AG08396 (cell line): ENCODE measurements around the gene LRP1.

Source experiments
- DNase-seq: peaks from one replicate; pipeline ENCODE4 v3.0.0; 2012; ENCODE audit warnings: low spot score, mixed read lengths

LRP1 gene

DNA sequence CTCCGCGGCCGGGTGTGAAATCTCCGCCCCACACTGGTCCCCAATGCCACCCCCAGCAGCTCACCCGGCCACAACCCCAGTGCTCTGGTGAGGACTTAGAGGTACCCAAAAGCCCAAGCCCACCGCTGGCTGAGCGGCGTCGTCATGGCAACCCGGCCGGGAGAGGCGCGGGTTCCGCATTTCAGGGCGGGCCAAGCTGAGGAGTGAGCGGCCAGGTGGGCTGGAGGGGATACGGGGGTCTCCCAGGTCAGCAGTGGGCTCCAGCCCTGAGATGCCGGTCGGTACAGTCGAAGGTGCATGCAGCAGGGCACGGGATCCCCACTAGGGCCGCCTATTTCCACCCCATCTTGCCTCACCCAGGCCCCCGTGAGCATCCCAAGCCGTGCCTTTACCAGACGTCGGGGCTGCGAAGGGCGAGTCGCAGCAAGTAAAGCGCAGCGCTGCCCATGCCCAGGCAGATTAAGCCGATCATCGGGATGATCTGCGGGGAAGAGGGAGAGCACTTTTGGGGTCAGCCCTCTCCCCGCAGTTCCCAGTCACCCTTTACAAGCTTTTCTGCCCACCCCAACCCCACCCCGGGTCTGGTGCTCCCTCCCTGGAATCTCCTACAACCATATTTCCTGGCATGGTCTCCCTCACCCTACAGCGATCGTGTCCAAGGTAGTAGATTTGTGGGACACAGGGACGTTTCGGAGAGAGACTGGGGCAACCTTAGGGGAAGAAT, 108.1 kb downstream of the LRP1 start:
- DNase-seq, result no peak

DNA sequence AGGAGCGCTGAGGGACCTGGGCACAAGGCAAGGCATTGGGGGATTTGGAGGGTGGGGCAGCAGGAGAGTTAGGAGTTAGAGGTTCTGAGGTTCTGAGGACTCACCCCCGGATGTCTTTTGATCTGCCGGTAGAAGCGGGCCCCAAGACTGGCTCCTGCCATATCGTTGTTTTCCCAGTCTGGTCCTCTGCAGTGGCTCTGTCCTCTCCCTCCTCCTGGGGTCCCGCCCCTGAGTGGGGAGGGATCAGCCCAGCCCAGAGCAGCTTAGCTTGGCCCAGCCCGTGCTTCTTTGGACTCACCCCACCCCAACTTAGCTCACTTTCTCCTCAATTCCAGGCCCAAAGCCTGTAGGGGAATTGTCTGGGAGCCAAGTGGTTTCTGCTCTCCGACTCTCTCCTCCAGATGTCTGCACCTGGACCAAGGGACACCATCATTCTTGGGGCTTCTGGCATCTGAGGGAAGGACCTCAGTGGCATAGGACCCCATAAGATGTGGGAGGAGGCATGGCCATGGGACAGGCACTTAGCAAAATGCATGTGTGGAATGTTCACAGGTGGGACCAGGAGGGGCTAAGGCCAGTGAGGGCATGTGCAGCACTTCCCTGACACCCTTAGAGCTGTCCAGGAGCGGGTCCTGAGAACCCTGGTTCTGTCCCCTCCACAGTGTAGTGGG, 108.8 kb downstream of the LRP1 start:
- peak; percentile 16 for DNase-seq

DNA sequence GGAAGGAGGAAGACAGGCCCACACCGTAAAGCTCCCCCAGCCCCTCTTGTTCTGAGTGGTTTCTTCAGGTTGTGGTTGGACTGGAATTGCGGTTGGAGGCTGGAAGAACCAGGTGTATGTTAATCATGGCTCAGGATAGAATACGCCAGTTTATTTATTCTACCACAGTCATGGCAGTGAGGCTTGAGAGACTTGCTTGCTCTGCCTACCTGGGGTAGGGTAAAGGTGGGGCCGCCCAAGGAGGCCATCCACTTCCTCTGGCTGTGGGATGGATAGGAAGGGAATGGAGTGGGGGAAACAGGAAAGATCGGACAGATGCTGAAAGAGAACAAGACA, 109.3 kb downstream of the LRP1 start:
- DNase-seq, result no peak

DNA sequence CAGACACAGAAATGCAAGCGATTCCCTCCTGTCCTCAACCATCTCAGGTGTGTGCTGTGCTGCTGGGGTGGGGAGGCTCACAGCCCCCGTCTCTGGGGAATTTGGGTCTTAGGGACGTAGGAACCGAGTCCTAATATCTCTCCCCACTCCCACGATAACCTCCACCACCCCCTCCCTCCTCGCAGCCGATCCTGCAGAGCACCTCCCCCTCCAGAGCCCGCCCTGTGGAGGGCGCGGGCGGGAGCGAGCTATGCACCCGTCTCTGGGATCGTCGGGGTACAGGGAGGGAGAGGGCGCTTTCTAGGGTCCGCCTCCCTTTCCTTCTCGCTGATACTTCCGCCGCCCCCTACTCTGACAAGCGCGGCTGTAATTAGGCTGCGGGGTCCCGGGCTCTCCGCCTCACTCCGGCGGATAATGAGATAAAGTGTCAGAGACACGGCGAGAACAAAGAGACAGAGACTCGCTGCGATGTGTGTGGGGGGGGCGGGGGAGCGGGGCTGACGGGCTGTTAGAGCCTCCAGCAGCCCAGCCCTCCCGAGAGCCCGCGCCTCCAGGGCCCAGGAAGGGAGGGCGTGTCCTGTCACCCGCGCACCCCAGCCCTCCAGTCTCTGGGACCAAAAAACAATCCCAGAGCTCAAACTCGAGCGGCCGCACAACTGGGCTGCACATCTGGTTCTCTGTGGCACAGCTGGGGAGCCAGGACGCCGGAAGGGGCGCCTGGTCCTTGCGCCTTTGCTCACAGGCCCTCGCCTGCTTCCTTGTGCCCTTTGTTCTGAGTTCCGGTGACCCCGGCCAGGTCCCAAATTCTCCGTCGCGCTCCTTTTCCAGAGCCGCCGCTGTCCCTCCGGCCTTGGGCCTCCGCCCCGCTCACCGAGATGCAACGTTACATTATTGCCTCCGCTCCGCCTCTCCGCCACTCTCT, 109.9 kb downstream of the LRP1 start:
- peak; percentile 39 for DNase-seq

DNA sequence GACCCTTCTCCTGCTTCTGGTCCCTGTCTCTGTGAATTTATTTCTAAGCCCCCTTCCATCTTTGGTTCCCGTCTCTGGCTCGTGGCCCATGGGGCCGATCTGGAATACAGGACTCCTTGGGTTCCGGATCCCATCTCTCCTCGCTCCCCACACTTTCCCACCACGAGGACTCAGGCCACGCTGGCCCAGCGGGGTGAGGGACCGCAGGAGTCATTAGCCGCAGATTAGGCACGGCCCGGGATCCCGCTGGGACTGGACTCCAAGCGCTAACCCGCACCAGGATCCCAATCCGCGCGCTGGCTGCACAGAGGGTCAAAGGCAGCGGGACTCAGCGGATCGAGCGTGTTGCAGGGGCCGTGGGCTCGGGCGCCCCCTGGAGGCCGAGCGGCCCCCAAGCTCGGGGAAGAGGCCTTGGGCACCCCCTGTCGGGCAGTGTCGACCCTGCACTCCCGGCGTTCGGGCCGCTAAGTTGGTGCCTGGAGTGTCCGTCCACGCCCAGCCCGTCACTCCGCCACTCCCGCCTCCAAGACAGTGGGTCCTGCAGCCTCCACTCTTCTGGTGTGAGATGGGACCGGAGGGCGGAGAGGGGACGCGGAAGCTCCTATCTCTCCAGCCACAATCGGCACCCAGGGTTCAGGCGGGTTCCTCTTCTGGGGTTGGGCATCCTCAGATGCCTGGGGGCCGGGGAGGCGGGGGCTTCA, 110.7 kb downstream of the LRP1 start:
- DNase-seq, result peak; percentile 96

DNA sequence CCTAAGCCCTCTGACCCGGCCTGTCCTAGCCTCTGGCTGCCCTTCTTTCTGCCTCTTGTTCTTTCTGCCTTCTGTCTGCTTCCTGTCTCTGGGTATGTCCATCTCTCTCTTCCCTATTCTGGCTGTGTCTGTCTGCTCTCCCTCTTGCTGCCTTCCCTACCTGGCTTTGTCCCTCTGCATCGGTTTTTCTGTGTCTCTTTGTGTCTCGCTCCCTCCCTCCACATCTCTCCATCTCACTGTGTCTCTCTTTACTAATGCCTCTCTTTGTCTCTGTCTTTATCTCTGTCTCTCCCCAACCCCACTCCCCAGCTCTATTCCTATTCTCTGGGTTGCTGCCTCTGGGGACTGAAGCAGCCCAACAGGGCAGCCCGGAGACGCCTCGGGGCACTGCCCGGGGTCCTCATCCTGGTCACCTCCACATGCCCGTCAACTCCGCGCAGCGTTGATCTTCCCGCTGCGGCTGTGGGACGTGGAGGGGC, 111.3 kb downstream of the LRP1 start:
- DNase-seq, result peak; percentile 23

DNA sequence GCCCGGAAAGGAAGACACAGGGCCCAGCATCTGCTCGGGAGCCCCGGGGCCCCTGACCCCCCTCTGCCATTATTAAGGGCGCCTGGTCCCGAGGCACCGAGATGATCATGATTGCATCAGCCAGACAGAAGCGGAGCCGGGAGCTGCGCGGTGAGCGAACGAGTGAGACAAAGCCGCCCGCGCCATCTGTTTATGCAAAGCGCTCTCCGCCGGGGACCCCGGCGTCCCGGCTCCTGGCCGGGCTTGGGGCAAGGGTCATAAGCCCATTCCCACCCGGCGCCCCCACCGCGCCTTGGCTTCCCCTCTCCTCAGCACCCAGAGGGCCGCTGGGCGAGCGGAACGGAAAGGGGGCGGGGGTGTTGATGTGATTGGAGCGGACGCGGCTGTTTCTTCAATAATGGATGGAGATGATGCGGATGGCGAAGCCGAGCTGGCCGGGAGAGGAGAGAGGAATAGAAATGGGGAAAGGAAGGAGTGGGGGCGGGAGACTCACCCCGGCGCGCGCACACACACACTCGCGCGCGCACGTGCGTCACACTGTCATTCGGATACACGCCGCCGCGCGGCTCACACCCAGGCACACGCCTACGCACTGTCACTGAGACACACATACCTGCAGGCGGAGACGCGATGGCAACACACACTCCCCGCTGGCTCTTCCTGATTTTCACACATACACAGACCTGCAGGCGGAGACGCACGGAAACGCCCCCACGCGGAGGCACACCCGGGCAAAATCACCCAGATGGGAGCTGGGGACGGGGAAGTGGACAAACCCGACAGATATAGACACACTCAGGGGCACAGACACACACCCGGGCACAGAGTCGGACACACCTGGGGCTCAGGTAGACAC, 112.0 kb downstream of the LRP1 start:
- peak; percentile 75 for DNase-seq

DNA sequence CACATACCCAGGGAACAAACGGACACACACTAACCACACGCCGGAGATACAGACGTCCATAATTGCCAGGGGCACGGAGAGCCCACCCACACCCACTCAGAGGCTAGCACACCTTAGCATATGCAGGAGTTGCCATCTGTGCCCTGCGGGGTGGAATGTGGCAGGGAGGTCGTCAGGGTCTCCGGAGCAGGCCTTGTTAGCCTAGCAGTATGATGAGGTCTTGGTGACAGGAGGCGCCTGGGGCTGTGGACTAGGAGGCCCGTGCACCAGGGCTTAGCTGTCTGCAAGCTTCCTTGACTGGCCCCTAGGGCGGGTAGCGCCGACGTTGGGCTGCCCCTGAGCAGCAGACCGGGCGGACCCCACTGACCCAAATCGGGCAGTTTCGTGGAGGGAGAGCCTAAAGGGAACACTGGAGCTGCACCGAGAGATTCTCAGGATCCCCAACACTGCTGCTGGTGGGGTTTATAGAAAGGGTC, 112.7 kb downstream of the LRP1 start:
- DNase-seq, result peak; percentile 50

DNA sequence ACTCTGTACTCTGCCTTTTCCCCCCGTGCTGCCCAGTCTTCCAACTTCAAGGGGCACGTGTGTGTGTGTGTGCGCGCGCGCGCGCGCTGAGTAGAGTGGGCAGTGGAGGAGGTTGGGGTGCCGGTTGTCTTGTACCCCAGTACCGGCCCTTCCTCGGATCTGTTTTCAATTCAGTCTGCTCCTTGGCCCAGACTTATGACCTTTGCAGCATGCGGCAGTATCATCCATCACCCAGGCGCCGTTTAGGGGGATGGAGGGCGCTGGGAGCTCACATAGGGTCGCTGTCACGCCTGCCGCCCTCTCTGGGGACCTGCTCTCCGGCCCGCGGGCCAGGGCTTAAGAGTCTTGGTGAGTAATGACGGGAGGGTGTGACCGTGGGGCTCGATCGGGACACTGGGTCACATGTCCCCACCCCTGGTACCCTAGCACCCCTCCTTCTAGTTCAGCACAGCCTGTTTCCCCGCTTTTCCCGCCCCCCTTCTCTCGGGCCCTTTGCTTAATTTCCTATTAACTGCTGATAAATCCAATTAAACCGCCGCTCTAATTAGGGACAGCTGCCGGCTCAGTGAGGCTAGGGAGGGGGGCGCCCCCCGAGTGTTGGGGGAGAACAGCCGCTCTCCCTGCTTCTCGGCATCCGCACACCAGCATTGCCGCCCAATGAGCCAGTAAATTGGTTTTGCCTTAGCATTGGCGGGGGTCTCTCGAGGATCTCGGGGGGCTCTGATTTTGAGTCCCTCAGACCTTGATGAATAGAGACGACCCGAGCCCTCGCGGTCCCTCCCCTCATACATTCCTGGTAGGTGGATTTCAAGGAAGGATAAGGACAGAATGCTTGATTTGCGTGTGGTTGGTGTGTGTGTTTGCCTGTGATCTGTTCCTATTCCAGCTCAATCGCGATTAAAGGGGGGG, 113.4 kb downstream of the LRP1 start:
- DNase-seq, result peak; percentile 17

DNA sequence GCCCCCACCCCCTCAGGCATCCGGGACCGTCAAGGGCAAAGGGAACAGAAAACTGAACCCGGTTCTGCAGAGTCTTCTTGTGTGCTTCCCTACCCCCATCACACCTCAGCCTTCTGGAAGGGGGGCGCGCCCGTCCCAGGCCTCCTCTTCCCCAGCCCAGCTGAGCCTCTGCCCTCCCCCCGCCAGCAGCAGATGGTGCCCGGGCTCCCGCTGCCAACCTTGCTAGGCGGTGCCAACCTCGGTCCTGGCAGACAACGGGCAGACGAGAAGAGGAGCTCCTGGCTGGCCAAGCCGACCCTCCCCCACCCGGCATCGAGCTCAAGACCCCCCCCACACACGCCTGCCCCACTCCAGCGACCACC, 114.0 kb downstream of the LRP1 start:
- no peak for DNase-seq

DNA sequence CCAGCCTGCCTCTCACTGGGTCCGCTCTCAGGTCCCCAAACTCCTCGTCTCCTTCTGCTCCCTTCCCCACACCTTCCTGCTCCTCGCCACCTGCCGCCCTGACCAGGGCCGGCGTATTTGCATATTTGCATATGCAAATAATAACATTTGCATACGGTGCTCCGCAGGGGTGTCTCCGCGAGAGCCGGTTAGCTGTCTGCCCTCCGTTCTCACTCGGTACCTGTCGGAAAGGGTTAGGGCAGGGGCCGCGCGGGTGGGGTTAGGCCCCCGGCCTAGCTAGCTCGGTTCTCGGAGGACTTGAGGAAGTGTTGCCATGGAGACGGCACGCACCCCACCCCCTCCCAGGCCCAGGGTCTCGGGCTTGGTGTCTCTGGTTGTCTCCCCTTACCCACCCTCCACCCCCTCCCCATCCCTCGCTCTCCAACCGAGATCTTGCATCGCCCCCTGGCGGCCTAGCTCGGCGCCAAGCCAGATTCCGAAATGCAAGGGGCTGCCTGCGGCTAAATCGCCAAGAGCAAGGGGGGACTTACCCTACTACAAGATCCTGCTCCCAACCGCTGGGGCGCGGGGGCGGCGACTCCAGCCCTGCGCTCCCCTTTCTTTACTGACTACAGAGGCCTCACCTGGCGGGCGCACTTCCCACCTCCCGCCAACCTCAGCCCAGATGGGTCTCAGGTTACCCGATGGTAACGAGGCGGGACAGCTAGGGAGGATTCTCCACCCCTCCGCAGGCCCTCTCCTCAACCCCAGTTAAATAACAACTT, 114.6 kb downstream of the LRP1 start:
- peak; percentile 41 for DNase-seq

DNA sequence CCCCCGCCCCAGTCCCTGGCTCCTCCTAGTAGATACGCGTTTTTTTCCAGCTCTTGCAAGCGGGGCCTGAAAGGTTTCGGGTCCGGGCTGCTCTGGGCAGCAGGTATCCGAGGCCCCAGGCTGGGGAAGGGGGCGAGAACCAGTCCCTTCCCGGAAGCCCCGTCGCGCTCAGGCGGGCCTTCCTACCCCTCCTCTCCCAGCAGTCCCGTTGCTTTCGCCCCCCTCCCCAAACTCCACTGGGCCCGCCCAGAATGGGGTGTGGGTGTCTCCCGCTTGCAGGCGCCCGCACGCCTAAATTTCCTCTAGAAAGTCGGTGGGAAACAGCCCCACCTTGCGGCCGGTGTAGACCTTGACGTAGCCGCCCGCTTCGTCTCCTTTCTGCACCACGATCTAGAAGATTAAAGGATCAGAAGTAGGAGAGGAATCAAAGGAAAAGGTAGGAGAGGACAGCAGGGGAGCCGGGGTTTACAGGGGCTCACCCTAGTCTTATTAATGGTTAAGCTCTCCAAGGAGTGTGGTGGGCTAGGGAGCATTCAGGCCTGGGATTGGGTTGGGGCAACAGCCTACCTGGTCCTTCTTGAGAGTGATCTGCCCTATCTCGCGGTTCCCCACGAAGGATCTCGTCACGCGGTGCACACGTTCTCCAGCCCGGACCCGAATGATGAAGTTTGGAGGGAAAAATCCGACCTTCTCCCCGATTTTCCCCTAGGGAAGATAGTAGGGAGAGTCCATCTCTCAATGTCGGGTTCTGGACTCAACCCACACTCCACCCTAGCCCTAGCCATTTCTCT, 115.4 kb downstream of the LRP1 start:
- DNase-seq, result peak; percentile 79

DNA sequence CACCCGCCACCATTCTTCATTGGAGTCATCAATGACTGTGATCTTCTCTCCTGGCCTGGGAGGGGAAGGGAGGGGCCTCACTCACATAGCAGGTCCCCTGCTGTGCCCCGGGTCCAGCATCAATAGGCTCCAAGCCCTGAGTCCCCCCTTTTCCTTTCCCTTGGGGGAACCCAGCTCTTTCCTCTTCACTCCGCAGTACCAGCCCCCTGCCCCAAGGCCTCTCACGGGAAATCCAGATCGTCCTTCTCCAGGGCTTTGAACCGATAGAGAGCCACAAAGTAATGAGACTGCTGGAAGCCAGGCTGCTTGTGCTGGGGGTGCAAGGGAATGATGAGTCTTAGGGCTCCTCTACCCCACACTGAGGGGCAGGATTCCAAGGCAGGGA, 116.0 kb downstream of the LRP1 start:
- no peak for DNase-seq

DNA sequence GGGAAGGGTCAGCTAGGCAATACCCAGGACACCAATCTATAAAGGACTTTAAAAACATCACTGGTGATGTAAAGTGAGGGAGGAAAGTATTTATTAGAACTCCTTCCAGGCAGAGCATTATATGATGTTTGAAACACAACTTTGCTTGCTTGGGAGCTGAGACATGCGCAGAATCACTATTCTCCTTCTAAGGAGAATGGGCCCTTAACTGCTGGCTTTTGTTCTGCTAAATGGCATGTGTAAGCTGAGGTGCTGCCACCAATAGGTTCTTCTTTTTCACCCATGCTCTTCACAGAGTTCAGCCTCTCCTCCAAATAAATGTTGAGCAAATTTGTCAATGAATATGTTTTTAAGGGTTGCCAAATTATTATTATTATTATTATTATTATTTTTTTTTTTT, 118.8 kb downstream of the LRP1 start:
- no peak for DNase-seq

DNA sequence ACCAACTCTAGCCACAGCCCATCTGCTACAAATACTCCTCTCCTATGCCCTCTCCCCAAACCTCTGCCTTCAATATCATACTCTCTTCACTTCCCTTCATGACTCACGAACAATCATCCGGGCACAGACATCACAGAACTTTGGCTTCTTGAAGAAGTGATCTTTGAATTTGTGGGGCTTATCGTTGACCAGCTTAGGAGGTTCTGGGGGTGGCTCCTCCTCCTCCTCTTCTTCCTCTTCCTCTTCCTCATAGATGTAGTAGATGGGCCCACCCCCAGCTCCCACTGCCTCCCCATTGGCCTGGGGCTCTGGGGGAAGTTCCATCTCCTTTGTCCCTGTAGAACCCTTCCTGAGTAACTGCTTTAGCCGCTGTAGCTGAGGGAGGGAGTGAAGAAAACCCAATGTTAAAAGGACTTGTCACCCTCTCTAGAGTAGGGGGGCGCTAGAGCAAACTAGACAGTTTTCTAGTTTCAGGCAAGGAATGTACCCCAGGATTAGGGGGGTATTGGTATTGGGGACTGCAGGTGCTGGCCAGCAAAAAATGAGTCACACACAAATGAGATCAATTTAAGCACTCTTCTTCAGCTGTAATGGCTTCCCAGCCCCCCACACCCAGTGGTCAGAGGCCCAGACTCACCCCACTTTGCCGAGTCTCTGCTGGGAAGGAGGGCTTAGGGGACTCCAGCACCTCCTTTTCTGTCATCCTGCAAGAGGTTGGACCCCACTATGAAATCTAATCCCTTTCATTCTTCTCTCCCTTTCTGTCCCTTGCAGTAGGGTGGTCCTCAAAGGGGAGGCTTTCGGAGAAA, 120.9 kb downstream of the LRP1 start:
- no peak for DNase-seq

DNA sequence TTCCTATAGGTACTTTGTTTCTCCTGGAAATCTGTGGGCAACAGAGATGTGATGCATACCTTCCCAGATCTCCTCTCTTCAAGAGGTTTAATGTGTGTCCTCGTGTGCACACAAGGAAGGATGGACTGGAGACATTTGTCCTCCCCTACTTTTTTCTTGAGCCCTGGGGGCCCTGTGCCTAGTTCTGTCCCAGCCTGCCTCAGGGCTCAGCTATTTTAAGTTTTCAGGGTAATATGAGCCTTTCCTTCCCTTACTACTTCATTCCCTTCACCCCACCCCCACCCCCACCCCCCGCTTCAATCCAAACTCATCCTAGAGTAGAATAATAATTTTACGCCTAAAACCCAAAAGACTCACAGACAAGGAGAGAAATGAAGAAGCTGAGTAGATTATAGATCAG, 122.3 kb downstream of the LRP1 start:
- no peak for DNase-seq

DNA sequence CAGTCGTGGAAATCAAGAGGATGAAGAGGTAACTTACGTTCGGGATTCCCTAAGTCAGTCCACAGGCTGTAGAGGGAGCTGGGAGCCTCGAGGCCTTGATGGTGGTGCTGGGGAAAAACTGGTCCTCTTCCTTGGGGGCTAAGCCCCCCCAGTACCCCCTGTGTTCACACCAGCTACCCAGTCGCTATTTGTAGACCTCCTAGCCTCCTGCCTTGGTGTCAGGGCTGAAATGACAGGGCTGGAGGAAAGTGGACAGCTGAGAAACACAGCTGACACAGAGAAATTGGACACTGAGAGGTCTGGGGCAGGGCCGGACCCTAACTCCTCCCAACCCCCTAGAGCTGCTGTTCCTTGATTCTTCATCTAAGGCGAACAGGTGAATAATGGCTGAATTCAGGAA, 122.7 kb downstream of the LRP1 start, which contains the start of gene STAC3:
STAC3 (minus strand) TSS at position 232 of the 400 bp plus-strand sequence. CDS start 1,551 bp downstream, outside the sequence.
- DNase-seq, result no peak
